Ishikawa (cell line): ENCODE measurements around the gene TLCD1.

Experiments
- CEBPB ChIP-seq: IDR thresholded peaks from 2 replicates; pipeline ENCODE4 v1.6.1; 2012
- CREB1 ChIP-seq: IDR thresholded peaks from 2 replicates; pipeline ENCODE4 v1.6.1; 2012; ENCODE audit warnings: low read depth
- EGR1 ChIP-seq: IDR thresholded peaks from 2 replicates; pipeline ENCODE4 v1.6.1; 2012
- EP300 ChIP-seq: IDR thresholded peaks from 2 replicates; pipeline ENCODE4 v1.6.1; 2012; ENCODE audit warnings: borderline replicate concordance
- FOXM1 ChIP-seq: IDR thresholded peaks from 2 replicates; pipeline ENCODE4 v1.6.1; 2012; ENCODE audit warnings: low read depth, borderline replicate concordance
- NFIC ChIP-seq: IDR thresholded peaks from 2 replicates; pipeline ENCODE4 v1.6.1; 2012
- TAF1 ChIP-seq: IDR thresholded peaks from 2 replicates; pipeline ENCODE4 v1.6.1; 2012; ENCODE audit warnings: low read depth, mild to moderate bottlenecking
- TCF12 ChIP-seq: IDR thresholded peaks from 2 replicates; pipeline ENCODE4 v1.6.1; 2012; ENCODE audit warnings: low read depth
- TEAD4 ChIP-seq: IDR thresholded peaks from 2 replicates; pipeline ENCODE4 v1.6.1; 2012
- YY1 ChIP-seq: IDR thresholded peaks from 2 replicates; pipeline ENCODE4 v1.6.1; 2012; ENCODE audit warnings: low read depth
- ZBTB7A ChIP-seq: IDR thresholded peaks from 2 replicates; pipeline ENCODE4 v1.6.1; 2012; ENCODE audit warnings: low read depth
- TF ChIP-seq, protein P1 (sequence below): IDR thresholded peaks from 2 replicates; pipeline ENCODE4 v1.6.1; 2012
- TF ChIP-seq, protein P2 (sequence below): IDR thresholded peaks from 2 replicates; pipeline ENCODE4 v1.6.1; 2012; ENCODE audit warnings: low read depth, mild to moderate bottlenecking
- TF ChIP-seq, protein P3 (sequence below): IDR thresholded peaks from 2 replicates; pipeline ENCODE4 v1.6.1; 2012

The TLCD1 gene

DNA sequence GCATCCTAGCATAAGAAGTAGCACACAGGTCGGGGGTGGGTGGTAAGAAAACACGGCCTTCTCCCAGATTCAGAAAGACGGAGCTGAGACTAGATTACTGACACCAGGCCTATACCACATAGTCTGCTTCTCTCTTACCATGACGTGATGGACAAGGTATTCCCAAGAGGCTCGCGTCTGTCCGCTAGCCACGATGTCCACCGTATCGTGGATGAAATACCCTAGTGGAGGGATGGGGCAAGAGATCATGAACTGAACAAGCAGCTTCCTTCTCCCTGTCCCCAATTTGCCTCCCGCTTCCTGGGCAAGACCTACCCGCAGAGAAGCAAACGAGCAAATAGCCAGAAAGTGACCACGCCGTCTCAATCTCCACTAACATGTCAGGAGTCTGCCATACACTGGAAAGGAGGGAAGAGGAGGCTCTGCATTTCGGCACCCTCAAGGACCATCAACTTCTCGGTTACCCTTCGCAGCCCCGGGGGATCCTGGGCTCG, 820 bp downstream of the TLCD1 start:
- TF ChIP-seq TAF1 (no peak), EP300 (0 out of 2 replicates have a peak, but pooled peaks have one; percentile 7), FOXM1 (0 out of 2 replicates have a peak, but pooled peaks have one; percentile 2), EGR1 (no peak), TEAD4 (no peak; the same call in 1 of the 2 replicates), ZBTB7A (no peak)
- TF ChIP-seq, protein P1, sequence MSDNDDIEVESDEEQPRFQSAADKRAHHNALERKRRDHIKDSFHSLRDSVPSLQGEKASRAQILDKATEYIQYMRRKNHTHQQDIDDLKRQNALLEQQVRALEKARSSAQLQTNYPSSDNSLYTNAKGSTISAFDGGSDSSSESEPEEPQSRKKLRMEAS, result no peak
- TF ChIP-seq, protein P2, sequence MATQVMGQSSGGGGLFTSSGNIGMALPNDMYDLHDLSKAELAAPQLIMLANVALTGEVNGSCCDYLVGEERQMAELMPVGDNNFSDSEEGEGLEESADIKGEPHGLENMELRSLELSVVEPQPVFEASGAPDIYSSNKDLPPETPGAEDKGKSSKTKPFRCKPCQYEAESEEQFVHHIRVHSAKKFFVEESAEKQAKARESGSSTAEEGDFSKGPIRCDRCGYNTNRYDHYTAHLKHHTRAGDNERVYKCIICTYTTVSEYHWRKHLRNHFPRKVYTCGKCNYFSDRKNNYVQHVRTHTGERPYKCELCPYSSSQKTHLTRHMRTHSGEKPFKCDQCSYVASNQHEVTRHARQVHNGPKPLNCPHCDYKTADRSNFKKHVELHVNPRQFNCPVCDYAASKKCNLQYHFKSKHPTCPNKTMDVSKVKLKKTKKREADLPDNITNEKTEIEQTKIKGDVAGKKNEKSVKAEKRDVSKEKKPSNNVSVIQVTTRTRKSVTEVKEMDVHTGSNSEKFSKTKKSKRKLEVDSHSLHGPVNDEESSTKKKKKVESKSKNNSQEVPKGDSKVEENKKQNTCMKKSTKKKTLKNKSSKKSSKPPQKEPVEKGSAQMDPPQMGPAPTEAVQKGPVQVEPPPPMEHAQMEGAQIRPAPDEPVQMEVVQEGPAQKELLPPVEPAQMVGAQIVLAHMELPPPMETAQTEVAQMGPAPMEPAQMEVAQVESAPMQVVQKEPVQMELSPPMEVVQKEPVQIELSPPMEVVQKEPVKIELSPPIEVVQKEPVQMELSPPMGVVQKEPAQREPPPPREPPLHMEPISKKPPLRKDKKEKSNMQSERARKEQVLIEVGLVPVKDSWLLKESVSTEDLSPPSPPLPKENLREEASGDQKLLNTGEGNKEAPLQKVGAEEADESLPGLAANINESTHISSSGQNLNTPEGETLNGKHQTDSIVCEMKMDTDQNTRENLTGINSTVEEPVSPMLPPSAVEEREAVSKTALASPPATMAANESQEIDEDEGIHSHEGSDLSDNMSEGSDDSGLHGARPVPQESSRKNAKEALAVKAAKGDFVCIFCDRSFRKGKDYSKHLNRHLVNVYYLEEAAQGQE, result no peak

DNA sequence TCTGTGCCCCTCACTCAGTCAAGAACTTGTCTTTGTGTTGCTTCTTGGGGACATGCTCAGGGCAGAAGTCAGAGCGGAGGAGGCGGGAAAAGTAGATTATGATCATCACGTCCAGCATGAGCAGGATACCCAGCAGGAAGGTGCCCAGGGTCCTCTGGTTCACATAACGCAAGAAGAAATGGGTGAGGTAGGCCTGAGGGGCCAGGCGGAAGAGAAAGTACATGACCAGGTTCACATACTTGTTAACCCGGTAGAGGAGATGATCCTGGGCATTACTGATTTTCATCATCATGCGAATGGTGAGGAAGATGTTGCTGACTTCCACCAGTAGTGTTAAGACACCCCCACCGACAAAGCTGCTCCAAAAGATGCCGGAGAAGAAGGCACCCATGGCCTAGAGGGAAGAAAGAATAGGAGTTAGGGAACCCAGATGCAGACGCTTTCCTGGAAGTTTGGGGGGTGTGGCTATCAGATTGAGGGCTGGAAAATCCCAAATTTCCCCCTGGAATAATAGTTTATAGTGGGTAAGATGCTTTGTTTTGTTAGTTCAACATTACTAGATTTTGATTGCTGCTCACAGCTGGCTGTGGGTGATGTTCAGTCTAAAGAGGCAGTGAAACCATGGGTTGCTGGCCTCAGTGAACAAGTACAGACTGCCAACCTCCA, 1.4 kb downstream of the TLCD1 start:
- no peak for TF ChIP-seq FOXM1
- TF ChIP-seq EP300, result no peak
- TF ChIP-seq TCF12, result no peak
- no peak for TF ChIP-seq TEAD4
- TF ChIP-seq, protein P1, result no peak
- no peak for TF ChIP-seq CEBPB
- TF ChIP-seq EGR1, result no peak
- no peak for TF ChIP-seq CREB1

DNA sequence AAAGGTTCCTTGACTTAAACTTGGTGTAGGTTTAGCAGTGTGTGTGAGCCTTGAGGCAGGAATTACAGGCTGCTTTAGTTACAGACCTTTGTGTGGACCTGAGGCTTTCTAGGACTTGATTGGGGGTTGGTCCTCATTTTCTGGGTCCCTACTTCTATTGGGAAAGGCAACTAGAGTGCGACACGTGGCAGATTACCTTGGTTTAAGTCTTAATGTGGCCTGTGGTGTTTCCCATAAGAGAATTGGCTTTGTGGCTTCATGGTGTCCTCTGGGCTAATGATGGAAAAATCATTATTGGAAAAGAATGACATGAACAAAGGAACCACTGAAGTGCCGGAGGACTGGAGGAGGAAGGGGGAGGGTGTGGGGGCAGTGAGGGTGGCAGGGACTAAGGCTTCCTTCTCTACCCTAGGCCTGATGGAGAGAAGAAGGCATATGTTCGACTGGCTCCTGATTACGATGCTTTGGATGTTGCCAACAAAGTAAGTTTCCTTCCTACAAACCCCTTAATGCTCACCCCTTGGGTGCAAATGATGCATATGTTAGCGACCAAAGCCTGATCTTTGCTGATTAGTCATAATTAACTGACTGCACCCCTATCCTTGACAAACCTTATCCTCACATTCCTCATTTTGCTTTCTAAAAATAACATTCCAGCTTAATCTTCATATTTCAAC, 2.7 kb downstream of the TLCD1 start:
- TF ChIP-seq, protein P2, result no peak
- TF ChIP-seq TEAD4 (no peak), TAF1 (no peak), ZBTB7A (no peak)
- TF ChIP-seq, protein P1, result no peak

DNA sequence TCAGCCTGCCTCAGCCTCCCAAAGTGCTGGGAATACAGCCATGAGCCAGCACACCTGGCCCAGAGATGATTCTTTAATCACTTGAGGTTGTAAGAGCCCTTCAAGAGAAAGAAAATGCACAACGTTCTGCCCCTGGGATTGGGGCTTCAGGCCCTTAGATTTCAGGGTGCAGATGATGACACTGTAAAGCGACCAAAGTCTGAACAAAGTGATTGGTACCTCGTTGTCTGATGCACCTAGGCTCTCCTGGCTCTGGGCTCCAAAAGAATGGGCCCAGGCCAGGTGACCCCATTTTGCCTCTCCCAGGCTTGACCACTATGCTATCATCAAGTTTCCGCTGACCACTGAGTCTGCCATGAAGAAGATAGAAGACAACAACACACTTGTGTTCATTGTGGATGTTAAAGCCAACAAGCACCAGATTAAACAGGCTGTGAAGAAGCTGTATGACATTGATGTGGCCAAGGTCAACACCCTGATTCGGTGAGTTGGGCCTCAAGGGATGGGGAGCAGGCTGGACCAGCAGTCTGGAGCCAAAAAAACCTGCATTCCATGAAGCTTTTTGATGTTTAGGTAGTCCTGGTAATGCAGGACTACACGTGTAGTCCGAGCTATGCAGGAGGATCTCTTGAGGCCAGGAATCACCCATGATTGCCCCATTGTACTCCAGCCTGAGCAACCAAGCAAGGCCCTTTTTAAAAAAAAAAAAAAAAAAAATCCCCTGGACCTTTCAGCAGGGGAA, 3.4 kb downstream of the TLCD1 start:
- no peak for TF ChIP-seq NFIC
- TF ChIP-seq, protein P1, result no peak
- TF ChIP-seq, protein P3, sequence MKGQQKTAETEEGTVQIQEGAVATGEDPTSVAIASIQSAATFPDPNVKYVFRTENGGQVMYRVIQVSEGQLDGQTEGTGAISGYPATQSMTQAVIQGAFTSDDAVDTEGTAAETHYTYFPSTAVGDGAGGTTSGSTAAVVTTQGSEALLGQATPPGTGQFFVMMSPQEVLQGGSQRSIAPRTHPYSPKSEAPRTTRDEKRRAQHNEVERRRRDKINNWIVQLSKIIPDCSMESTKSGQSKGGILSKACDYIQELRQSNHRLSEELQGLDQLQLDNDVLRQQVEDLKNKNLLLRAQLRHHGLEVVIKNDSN, result no peak
- TF ChIP-seq YY1, result no peak
- no peak for TF ChIP-seq EGR1
- no peak for TF ChIP-seq ZBTB7A
- no peak for TF ChIP-seq FOXM1
- no peak for TF ChIP-seq TCF12

DNA sequence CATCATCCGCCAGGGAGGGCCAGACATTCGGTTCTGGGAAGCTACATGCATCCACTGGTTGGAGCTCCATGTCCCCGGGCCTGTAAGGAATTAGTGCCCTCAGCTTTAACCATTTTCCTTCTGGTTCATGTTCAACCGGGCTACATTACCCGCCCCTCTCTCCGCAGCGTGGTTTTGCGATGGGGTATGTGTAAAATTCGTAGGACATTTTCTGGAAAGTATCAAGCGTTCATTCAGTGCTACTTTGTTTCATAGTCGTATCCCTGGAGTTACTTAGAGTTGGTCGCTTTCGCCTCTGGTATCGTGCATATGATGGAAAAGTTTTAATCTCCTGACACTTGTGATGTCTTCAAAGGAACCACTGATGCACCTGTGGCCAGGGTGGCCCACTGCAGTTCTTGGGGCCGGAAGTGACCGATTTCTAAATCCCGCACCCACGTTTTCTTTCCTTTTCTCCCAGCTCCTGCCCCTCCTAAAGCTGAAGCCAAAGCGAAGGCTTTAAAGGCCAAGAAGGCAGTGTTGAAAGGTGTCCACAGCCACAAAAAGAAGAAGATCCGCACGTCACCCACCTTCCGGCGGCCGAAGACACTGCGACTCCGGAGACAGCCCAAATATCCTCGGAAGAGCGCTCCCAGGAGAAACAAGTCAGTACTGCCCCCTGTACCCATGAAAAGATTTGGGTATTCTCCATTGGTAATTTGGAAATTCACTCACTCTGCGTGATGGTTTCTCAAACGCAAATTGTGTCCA, 5.6 kb downstream of the TLCD1 start:
- TF ChIP-seq, protein P3, result no peak
